ENCODE results near the gene SMPD3.

SMPD3 gene

DNA sequence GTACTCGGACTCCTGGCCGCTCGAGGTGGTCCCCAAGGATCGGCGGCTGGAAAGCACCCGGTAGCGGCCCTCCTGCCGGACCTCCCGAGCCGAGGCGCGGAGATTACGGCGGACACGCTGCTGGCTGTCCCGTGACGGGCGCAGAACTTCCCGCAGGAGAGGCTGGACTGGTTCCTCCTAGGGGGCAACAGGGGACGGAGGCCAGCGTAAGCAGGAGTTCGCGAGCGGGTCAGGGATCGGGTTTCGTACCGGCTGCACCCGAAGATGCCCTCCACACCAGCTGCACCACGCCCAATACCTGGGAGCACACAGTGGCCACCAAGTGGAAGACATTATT lies 137.9 kb downstream of the SMPD3 start:
- TF ChIP-seq FOXP2 (optimal IDR thresholded peaks at IDR 0.05; ENCODE audit: borderline replicate concordance, extremely low read depth, extremely low read length, insufficient read depth), result no peak
- TF ChIP-seq, protein P1, sequence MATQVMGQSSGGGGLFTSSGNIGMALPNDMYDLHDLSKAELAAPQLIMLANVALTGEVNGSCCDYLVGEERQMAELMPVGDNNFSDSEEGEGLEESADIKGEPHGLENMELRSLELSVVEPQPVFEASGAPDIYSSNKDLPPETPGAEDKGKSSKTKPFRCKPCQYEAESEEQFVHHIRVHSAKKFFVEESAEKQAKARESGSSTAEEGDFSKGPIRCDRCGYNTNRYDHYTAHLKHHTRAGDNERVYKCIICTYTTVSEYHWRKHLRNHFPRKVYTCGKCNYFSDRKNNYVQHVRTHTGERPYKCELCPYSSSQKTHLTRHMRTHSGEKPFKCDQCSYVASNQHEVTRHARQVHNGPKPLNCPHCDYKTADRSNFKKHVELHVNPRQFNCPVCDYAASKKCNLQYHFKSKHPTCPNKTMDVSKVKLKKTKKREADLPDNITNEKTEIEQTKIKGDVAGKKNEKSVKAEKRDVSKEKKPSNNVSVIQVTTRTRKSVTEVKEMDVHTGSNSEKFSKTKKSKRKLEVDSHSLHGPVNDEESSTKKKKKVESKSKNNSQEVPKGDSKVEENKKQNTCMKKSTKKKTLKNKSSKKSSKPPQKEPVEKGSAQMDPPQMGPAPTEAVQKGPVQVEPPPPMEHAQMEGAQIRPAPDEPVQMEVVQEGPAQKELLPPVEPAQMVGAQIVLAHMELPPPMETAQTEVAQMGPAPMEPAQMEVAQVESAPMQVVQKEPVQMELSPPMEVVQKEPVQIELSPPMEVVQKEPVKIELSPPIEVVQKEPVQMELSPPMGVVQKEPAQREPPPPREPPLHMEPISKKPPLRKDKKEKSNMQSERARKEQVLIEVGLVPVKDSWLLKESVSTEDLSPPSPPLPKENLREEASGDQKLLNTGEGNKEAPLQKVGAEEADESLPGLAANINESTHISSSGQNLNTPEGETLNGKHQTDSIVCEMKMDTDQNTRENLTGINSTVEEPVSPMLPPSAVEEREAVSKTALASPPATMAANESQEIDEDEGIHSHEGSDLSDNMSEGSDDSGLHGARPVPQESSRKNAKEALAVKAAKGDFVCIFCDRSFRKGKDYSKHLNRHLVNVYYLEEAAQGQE (IDR thresholded peaks at IDR 0.05; ENCODE audit: insufficient read depth in 1 of 2, low read depth in 2 of 2, low read length in 2 of 2), result no peak
- TF ChIP-seq TAF1 (IDR thresholded peaks at IDR 0.05; ENCODE audit: borderline replicate concordance, insufficient read depth, low read length), result no peak
- no peak for TF ChIP-seq POLR2AphosphoS5 (IDR thresholded peaks at IDR 0.05; ENCODE audit: low read depth, low read length)
- TF ChIP-seq SIN3A (IDR thresholded peaks at IDR 0.05; ENCODE audit: borderline replicate concordance, insufficient read depth, low read length), result no peak

DNA sequence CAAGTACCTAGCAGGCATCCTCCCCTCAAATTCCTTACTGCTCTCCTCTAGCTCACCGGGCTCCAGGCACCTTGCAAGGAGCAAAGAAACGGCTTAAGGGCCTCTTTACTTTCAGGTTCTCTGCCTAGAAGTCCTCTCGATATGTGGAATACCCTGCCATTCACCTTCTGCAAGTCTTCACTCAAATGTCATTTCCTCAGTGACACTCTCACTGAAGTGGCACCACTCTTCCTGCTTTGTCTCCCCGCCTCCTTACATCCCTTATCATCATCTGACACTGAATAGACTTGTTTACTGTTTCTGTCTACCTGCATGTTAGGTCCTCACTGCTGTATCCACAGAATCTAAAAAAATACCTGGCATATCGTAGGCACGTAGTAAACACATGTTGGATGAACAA lies 138.5 kb downstream of the SMPD3 start:
- TF ChIP-seq TAF1 (IDR thresholded peaks at IDR 0.05; ENCODE audit: borderline replicate concordance, insufficient read depth, low read length) (no peak), SIN3A (IDR thresholded peaks at IDR 0.05; ENCODE audit: borderline replicate concordance, insufficient read depth, low read length) (no peak), POLR2AphosphoS5 (IDR thresholded peaks at IDR 0.05; ENCODE audit: low read depth, low read length) (no peak), FOXP2 (optimal IDR thresholded peaks at IDR 0.05; ENCODE audit: borderline replicate concordance, extremely low read depth, extremely low read length, insufficient read depth) (no peak)
- TF ChIP-seq, protein P1 (IDR thresholded peaks at IDR 0.05; ENCODE audit: insufficient read depth in 1 of 2, low read depth in 2 of 2, low read length in 2 of 2), result no peak
